Measurements from ENCODE around the gene ST8SIA6.

Gene ST8SIA6

DNA sequence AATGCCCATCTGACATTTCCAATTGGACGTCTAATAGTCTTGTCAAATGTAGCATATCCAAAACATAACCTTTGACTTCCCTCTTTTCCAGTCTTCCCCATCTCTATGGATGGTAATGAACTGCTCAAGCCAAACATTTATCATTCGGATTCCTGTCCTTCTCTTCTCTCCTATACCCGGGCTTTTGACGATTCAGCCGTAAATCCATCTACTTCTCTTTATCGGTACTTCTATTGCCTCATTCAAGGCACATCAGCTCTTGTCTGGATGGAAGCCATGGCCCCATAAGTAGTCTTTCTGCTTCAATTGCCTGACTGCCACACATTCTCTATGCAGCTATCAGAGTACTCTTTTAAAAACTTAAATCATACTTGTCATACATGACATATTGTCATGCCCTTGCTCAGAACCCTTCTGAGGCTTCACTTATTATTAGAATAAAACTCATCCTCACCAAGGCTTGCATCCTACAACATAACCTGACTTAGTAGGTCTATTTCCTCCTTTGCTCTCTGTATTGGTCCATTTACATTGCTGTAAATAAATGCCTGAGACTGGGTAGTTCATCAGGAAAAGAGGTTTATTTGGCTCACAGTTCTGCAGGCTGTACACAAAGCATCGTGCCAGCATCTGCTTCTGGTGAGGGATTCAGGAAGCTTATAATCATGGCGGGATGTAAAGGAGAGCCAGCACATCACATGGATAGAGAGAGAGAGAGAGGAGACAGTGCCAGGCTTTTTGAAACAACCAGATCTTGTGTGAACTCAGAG is 37.8 kb downstream of the ST8SIA6 start:
- TF ChIP-seq EGR1 (IDR thresholded peaks at IDR 0.05) (no peak), ZBTB7A (IDR thresholded peaks at IDR 0.05; ENCODE audit: low read depth) (no peak)
- TF ChIP-seq, protein P1, sequence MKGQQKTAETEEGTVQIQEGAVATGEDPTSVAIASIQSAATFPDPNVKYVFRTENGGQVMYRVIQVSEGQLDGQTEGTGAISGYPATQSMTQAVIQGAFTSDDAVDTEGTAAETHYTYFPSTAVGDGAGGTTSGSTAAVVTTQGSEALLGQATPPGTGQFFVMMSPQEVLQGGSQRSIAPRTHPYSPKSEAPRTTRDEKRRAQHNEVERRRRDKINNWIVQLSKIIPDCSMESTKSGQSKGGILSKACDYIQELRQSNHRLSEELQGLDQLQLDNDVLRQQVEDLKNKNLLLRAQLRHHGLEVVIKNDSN (IDR thresholded peaks at IDR 0.05) = no peak

GRCh38 chr10:17415046-17415658 is 39.2 kb downstream of the ST8SIA6 start:
- TF ChIP-seq ZBTB7A (IDR thresholded peaks at IDR 0.05; ENCODE audit: low read depth) (no peak), YY1 (IDR thresholded peaks at IDR 0.05; ENCODE audit: low read depth) (no peak), RAD21 (IDR thresholded peaks at IDR 0.05; ENCODE audit: low read depth) (no peak), TCF12 (IDR thresholded peaks at IDR 0.05; ENCODE audit: low read depth) (no peak), EGR1 (IDR thresholded peaks at IDR 0.05) (no peak), TEAD4 (IDR thresholded peaks at IDR 0.05) (no peak)

DNA sequence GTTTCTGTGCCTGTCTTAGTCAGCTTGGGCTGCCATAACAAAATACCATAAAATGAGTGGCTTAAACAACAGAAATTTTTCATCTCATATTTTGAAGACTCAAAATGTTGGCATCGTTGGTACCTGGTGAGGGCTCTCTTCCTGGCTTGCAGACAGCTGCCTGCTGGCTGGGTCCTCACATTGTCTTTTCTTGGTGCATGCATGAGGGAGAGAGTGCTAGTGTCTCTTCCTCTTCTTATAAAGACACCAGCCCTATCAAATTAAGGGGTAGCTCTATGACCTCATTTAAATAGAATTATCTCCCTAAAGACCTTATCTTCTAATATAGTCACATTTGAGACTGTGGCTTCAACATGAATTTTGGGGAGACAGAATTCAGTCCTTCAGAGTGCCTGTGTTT is 39.9 kb downstream of the ST8SIA6 start:
- TF ChIP-seq NFIC (IDR thresholded peaks at IDR 0.05) (no peak), FOXM1 (IDR thresholded peaks at IDR 0.05; ENCODE audit: borderline replicate concordance, low read depth) (no peak), CEBPB (IDR thresholded peaks at IDR 0.05) (no peak), TAF1 (IDR thresholded peaks at IDR 0.05; ENCODE audit: low read depth) (no peak), CREB1 (IDR thresholded peaks at IDR 0.05; ENCODE audit: low read depth) (no peak), YY1 (IDR thresholded peaks at IDR 0.05; ENCODE audit: low read depth) (no peak)
- TF ChIP-seq, protein P2, sequence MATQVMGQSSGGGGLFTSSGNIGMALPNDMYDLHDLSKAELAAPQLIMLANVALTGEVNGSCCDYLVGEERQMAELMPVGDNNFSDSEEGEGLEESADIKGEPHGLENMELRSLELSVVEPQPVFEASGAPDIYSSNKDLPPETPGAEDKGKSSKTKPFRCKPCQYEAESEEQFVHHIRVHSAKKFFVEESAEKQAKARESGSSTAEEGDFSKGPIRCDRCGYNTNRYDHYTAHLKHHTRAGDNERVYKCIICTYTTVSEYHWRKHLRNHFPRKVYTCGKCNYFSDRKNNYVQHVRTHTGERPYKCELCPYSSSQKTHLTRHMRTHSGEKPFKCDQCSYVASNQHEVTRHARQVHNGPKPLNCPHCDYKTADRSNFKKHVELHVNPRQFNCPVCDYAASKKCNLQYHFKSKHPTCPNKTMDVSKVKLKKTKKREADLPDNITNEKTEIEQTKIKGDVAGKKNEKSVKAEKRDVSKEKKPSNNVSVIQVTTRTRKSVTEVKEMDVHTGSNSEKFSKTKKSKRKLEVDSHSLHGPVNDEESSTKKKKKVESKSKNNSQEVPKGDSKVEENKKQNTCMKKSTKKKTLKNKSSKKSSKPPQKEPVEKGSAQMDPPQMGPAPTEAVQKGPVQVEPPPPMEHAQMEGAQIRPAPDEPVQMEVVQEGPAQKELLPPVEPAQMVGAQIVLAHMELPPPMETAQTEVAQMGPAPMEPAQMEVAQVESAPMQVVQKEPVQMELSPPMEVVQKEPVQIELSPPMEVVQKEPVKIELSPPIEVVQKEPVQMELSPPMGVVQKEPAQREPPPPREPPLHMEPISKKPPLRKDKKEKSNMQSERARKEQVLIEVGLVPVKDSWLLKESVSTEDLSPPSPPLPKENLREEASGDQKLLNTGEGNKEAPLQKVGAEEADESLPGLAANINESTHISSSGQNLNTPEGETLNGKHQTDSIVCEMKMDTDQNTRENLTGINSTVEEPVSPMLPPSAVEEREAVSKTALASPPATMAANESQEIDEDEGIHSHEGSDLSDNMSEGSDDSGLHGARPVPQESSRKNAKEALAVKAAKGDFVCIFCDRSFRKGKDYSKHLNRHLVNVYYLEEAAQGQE (IDR thresholded peaks at IDR 0.05; ENCODE audit: low read depth) = no peak

- TF ChIP-seq TCF12 (IDR thresholded peaks at IDR 0.05; ENCODE audit: low read depth) = no peak
- TF ChIP-seq YY1 (IDR thresholded peaks at IDR 0.05; ENCODE audit: low read depth) = no peak
- TF ChIP-seq TEAD4 (IDR thresholded peaks at IDR 0.05) = no peak
- TF ChIP-seq CEBPB (IDR thresholded peaks at IDR 0.05) = no peak
- TF ChIP-seq EP300 (IDR thresholded peaks at IDR 0.05; ENCODE audit: borderline replicate concordance) = no peak
- no peak for TF ChIP-seq TAF1 (IDR thresholded peaks at IDR 0.05; ENCODE audit: low read depth)
- TF ChIP-seq FOXM1 (IDR thresholded peaks at IDR 0.05; ENCODE audit: borderline replicate concordance, low read depth) = no peak
- no peak for TF ChIP-seq NFIC (IDR thresholded peaks at IDR 0.05)
- TF ChIP-seq RAD21 (IDR thresholded peaks at IDR 0.05; ENCODE audit: low read depth) = no peak
- TF ChIP-seq, protein P2 (IDR thresholded peaks at IDR 0.05; ENCODE audit: low read depth) = no peak
- TF ChIP-seq CREB1 (IDR thresholded peaks at IDR 0.05; ENCODE audit: low read depth) = no peak
- TF ChIP-seq EGR1 (IDR thresholded peaks at IDR 0.05) = no peak
- no peak for TF ChIP-seq MAX (IDR thresholded peaks at IDR 0.05)
- TF ChIP-seq, protein P1 (IDR thresholded peaks at IDR 0.05) = no peak
- TF ChIP-seq ZBTB7A (IDR thresholded peaks at IDR 0.05; ENCODE audit: low read depth) = no peak
Observed at GRCh38 chr10:17413876-17414275, 40.5 kb downstream of the ST8SIA6 start.

GRCh38 chr10:17412323-17412722 is 42.1 kb downstream of the ST8SIA6 start:
- no peak for TF ChIP-seq NFIC (IDR thresholded peaks at IDR 0.05)
- no peak for TF ChIP-seq TEAD4 (IDR thresholded peaks at IDR 0.05)
- no peak for TF ChIP-seq MAX (IDR thresholded peaks at IDR 0.05)
- no peak for TF ChIP-seq CREB1 (IDR thresholded peaks at IDR 0.05; ENCODE audit: low read depth)
- TF ChIP-seq ZBTB7A (IDR thresholded peaks at IDR 0.05; ENCODE audit: low read depth) = no peak
- TF ChIP-seq YY1 (IDR thresholded peaks at IDR 0.05; ENCODE audit: low read depth) = no peak
- TF ChIP-seq FOXM1 (IDR thresholded peaks at IDR 0.05; ENCODE audit: borderline replicate concordance, low read depth) = no peak
- TF ChIP-seq CEBPB (IDR thresholded peaks at IDR 0.05) = no peak
- TF ChIP-seq EGR1 (IDR thresholded peaks at IDR 0.05) = no peak
- TF ChIP-seq, protein P1 (IDR thresholded peaks at IDR 0.05) = no peak
- TF ChIP-seq TCF12 (IDR thresholded peaks at IDR 0.05; ENCODE audit: low read depth) = no peak
